Esophagus squamous epithelium (tissue), 4 donors: Measurements from ENCODE around the gene RPE65.
"Not testable (repeated sequence)": the region's sequence is repeated elsewhere in the genome, so short reads cannot be mapped to it uniquely, and the experiment has no call there.

Source experiments
- POLR2A ChIP-seq, 4 donors: fragments of 450-650 bp; IDR thresholded peaks; one replicate each; pipeline ENCODE4 v1.6.1; 2017; ENCODE audit warnings: antibody characterized with exemption in 4 of 4, mild to moderate bottlenecking in 4 of 4, moderate library complexity in 3 of 4
- TF ChIP-seq, protein P1 (sequence below), 6 experiments: fragments of 450-650 bp in 4 of 6; fragments of 200-600 bp in 2 of 6; sonication (generic) in 2 of 6; IDR thresholded peaks; one replicate each; pipeline ENCODE4 v1.5.1; 2016 to 2019; ENCODE audit warnings: antibody characterized with exemption in 6 of 6, mild to moderate bottlenecking in 4 of 6, moderate library complexity in 4 of 6

DNA sequence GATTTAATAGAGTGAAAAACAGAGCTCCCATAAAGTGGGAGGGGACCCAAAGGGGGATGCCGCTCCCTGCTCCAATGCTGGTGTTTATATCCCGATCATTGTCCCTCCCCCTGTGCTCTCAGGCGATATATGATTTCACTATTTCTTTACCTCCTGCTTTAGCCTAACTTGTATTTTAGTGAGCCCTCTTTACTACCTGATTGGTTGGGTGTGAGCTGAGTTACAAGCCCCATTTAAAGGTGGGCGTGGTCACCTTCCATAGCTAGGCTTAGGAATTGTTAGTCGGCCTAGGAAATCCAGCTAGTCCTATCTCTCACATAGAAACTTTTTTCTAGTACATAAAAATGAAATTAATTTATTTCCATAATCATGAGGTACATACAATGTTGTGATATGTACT is 57.3 kb downstream of the RPE65 start:
- TF ChIP-seq, protein P1, sequence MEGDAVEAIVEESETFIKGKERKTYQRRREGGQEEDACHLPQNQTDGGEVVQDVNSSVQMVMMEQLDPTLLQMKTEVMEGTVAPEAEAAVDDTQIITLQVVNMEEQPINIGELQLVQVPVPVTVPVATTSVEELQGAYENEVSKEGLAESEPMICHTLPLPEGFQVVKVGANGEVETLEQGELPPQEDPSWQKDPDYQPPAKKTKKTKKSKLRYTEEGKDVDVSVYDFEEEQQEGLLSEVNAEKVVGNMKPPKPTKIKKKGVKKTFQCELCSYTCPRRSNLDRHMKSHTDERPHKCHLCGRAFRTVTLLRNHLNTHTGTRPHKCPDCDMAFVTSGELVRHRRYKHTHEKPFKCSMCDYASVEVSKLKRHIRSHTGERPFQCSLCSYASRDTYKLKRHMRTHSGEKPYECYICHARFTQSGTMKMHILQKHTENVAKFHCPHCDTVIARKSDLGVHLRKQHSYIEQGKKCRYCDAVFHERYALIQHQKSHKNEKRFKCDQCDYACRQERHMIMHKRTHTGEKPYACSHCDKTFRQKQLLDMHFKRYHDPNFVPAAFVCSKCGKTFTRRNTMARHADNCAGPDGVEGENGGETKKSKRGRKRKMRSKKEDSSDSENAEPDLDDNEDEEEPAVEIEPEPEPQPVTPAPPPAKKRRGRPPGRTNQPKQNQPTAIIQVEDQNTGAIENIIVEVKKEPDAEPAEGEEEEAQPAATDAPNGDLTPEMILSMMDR (IDR thresholded peaks at IDR 0.05): not testable (repeated sequence)
- not testable (repeated sequence) for TF ChIP-seq POLR2A (IDR thresholded peaks at IDR 0.05)
